ENCODE data around the gene NUMA1.

Gene NUMA1

DNA sequence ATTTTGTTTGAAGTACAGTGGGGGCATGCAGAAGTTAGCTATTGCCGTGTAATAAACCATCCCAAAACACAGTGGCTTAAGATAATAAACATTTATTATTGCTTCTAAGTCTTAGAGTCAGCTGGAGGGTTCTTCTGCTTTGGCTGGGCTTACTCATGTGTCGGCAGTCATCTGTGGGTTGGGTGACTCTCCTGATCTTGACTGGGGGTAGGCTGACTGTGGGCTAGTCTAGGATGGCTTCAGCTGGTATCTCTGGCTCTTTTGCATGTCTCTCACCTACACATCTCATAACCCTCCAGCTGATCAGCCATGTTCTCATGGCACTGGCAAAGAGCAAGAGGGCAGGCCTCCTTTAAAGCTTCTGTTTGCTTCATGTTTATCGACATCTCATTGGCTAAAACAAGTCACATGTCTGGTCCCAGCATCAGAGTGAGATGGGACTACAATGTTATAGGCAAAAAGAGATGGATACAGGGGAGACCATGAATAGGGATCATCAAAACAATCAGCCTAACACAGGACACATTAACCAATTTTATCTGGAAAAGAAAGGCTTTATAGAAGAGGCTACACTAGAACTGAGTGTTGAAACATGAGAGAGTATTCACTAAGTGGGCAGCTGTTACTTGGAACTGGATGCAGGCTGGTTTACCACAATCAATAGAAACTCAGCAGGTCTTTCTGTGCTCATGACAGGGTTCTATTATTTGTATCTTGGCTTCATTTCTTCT, 5.4 kb upstream of the NUMA1 start:
- DNase-seq (ENCODE audit: low read depth in 1 of 2, low spot score in 1 of 2): no peak

DNA sequence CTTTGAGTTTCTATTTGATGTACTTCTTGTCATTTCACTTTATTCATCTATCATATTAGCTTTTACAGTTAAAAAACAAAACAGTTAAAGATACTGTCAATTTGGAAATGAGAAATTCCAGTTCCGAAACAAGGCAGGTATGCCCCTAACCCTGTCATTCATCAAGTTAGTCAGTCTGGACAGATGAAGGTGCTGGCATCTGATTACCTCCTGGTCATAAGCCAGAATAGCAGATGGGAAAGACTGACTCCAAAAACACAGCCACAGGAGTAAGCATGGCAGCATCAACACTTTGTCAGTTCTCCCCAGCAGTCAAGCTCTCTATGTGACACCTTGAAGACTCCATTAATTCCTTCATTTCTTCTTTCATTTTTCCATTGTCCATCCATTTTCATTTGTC, 4.6 kb upstream of the NUMA1 start:
- no peaks in the 10 kb centered on the region for H3K27me3 ChIP-seq (ENCODE audit: insufficient read depth, poor library complexity, severe bottlenecking)
- no peak overlapping the region for H3K4me3 ChIP-seq (replicated peaks; ENCODE audit: insufficient read depth, low read length)
- TF ChIP-seq, protein P1, sequence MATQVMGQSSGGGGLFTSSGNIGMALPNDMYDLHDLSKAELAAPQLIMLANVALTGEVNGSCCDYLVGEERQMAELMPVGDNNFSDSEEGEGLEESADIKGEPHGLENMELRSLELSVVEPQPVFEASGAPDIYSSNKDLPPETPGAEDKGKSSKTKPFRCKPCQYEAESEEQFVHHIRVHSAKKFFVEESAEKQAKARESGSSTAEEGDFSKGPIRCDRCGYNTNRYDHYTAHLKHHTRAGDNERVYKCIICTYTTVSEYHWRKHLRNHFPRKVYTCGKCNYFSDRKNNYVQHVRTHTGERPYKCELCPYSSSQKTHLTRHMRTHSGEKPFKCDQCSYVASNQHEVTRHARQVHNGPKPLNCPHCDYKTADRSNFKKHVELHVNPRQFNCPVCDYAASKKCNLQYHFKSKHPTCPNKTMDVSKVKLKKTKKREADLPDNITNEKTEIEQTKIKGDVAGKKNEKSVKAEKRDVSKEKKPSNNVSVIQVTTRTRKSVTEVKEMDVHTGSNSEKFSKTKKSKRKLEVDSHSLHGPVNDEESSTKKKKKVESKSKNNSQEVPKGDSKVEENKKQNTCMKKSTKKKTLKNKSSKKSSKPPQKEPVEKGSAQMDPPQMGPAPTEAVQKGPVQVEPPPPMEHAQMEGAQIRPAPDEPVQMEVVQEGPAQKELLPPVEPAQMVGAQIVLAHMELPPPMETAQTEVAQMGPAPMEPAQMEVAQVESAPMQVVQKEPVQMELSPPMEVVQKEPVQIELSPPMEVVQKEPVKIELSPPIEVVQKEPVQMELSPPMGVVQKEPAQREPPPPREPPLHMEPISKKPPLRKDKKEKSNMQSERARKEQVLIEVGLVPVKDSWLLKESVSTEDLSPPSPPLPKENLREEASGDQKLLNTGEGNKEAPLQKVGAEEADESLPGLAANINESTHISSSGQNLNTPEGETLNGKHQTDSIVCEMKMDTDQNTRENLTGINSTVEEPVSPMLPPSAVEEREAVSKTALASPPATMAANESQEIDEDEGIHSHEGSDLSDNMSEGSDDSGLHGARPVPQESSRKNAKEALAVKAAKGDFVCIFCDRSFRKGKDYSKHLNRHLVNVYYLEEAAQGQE (IDR thresholded peaks at IDR 0.05; ENCODE audit: insufficient replicate concordance, low read depth): no peak
- TF ChIP-seq POLR2AphosphoS5 (IDR thresholded peaks at IDR 0.05; ENCODE audit: low read depth) (no peak), GABPA (IDR thresholded peaks at IDR 0.05; ENCODE audit: low read depth) (no peak), SPI1 (IDR thresholded peaks at IDR 0.05; ENCODE audit: borderline replicate concordance, low read depth) (no peak)
- TF ChIP-seq, protein P2, sequence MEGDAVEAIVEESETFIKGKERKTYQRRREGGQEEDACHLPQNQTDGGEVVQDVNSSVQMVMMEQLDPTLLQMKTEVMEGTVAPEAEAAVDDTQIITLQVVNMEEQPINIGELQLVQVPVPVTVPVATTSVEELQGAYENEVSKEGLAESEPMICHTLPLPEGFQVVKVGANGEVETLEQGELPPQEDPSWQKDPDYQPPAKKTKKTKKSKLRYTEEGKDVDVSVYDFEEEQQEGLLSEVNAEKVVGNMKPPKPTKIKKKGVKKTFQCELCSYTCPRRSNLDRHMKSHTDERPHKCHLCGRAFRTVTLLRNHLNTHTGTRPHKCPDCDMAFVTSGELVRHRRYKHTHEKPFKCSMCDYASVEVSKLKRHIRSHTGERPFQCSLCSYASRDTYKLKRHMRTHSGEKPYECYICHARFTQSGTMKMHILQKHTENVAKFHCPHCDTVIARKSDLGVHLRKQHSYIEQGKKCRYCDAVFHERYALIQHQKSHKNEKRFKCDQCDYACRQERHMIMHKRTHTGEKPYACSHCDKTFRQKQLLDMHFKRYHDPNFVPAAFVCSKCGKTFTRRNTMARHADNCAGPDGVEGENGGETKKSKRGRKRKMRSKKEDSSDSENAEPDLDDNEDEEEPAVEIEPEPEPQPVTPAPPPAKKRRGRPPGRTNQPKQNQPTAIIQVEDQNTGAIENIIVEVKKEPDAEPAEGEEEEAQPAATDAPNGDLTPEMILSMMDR (IDR thresholded peaks at IDR 0.05; ENCODE audit: insufficient read depth, low read length): no peak
- DNase-seq (ENCODE audit: low read depth in 1 of 2, low spot score in 1 of 2): no peak
- H3K27ac ChIP-seq (replicated peaks): no peak overlapping the region

More for the DNA sequence above, 5.4 kb upstream of the NUMA1 start:
- Histone ChIP-seq H3K27me3 (ENCODE audit: insufficient read depth, poor library complexity, severe bottlenecking) (no peaks in the 10 kb centered on the region), H3K4me3 (replicated peaks; ENCODE audit: insufficient read depth, low read length) (no peak overlapping the region), H3K27ac (replicated peaks) (no peak overlapping the region)
- TF ChIP-seq GABPA (IDR thresholded peaks at IDR 0.05; ENCODE audit: low read depth): no peak
- TF ChIP-seq, protein P2 (IDR thresholded peaks at IDR 0.05; ENCODE audit: insufficient read depth, low read length): no peak
- TF ChIP-seq SPI1 (IDR thresholded peaks at IDR 0.05; ENCODE audit: borderline replicate concordance, low read depth): no peak
- TF ChIP-seq, protein P1 (IDR thresholded peaks at IDR 0.05; ENCODE audit: insufficient replicate concordance, low read depth): no peak
- TF ChIP-seq POLR2AphosphoS5 (IDR thresholded peaks at IDR 0.05; ENCODE audit: low read depth): no peak

DNA sequence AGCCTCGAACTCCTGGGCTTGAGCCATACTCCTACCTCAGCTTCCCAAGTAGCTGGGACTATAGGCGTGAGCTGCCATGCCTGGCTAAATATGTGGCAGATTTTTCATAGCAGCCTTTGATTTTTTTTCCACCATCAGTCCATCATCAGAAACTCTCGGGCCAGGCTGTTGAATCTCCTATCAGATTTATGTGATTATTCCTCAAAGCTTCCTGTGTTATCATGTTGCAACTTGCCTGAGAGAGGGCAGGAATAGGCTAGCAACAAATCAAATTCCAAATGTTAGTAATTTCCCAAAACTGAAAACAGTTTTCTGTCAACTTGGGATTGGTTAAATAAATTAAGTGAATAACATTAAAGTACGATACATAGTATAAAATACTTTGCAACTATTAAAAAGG, 3.7 kb upstream of the NUMA1 start:
- Histone ChIP-seq H3K4me3 (replicated peaks; ENCODE audit: insufficient read depth, low read length) (no peak overlapping the region), H3K27me3 (ENCODE audit: insufficient read depth, poor library complexity, severe bottlenecking) (no peaks in the 10 kb centered on the region), H3K27ac (replicated peaks) (no peak overlapping the region)
- no peak for DNase-seq (ENCODE audit: low read depth in 1 of 2, low spot score in 1 of 2)
- TF ChIP-seq, protein P1 (IDR thresholded peaks at IDR 0.05; ENCODE audit: insufficient replicate concordance, low read depth): no peak
- TF ChIP-seq GABPA (IDR thresholded peaks at IDR 0.05; ENCODE audit: low read depth) (no peak), POLR2AphosphoS5 (IDR thresholded peaks at IDR 0.05; ENCODE audit: low read depth) (no peak), SPI1 (IDR thresholded peaks at IDR 0.05; ENCODE audit: borderline replicate concordance, low read depth) (no peak)
- TF ChIP-seq, protein P2 (IDR thresholded peaks at IDR 0.05; ENCODE audit: insufficient read depth, low read length): no peak

All from HL-60 (cell line).